GM10248 (cell line): ENCODE data around the gene TMPRSS13.

Source experiments
- CTCF ChIA-PET: fragments of 300-600 bp; sonication (Branson Sonifier 250); formaldehyde crosslinking; extraction: SDS; loops from one replicate; lab custom pipeline; 2021; ENCODE audit warnings: antibody characterized with exemption; lab: Yijun Ruan, JAX
- POLR2A ChIA-PET: fragments of 350-650 bp; sonication (Branson Sonifier 250); formaldehyde crosslinking; extraction: SDS; loops from one replicate; lab custom pipeline; 2020; ENCODE audit warnings: antibody characterized with exemption; lab: Yijun Ruan, JAX
- DNase-seq: peaks from one replicate; pipeline ENCODE4 v3.0.0; 2012; ENCODE audit errors: extremely low spot score
- TF ChIP-seq, protein P1 (sequence below): IDR thresholded peaks from 2 replicates; pipeline ENCODE4 v1.5.1; 2012; ENCODE audit warnings: mild to moderate bottlenecking, low read depth; ENCODE audit errors: extremely low read depth, missing control alignments, control extremely low read depth

The TMPRSS13 gene

DNA sequence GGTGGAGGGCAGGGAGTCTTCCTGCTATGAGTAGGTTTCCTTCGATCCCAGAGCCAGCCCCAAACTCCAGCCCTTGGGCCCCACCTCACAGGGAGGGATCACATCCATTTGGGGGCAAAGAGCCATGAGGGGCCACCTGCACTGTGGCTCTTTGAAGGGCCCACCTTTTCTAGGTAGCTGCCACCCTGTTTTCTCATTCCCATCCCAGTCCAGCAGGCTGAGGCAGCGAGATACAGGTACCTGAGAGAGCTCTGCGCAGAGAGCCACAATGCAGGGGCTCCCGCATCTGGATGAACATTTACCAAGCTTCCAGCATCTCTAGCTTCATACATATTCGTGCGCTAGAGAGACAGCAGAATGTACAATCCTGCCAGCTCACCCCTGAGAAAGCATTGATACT, 69.1 kb downstream of the TMPRSS13 start:
- POLR2A ChIA-PET = no interaction called here
- TF ChIP-seq, protein P1, sequence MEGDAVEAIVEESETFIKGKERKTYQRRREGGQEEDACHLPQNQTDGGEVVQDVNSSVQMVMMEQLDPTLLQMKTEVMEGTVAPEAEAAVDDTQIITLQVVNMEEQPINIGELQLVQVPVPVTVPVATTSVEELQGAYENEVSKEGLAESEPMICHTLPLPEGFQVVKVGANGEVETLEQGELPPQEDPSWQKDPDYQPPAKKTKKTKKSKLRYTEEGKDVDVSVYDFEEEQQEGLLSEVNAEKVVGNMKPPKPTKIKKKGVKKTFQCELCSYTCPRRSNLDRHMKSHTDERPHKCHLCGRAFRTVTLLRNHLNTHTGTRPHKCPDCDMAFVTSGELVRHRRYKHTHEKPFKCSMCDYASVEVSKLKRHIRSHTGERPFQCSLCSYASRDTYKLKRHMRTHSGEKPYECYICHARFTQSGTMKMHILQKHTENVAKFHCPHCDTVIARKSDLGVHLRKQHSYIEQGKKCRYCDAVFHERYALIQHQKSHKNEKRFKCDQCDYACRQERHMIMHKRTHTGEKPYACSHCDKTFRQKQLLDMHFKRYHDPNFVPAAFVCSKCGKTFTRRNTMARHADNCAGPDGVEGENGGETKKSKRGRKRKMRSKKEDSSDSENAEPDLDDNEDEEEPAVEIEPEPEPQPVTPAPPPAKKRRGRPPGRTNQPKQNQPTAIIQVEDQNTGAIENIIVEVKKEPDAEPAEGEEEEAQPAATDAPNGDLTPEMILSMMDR = no peak
- no peak for DNase-seq
- CTCF ChIA-PET = interaction anchor here (0.8 to 2.2 kb wide), 6 partner anchors 15 to 87 kb away, joined by 3 to 9 read pairs (median 3); no protein-coding TSS in a partner anchor

DNA sequence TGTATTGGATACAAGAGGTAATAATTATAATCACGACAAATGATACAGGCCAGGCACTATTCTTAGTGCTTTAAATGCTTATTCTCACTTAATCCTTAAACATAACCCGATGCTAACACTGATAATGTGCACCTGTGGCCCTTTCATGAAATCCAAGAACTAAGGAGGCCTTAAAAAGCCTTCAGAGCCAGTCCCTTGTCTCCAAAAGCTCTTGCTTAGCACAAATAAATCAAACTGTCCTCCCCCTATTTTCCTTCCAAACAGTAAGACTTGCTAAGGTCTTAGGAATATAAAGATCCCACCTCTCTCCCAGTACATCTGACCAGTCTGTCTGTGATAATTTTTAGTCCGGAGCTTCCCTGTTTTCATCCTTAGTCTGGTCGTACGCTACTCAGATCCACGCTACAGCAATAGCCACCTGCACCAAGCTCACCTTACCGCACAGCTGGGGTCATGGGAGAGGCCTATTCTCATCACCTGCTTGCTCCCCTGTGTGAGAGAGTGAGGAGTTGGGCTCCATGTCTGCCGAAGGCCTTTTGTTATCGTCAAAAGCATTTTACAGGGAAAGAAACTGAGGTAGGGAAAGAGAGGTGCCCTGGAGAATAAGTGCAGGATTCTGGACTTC, 69.6 kb downstream of the TMPRSS13 start:
- POLR2A ChIA-PET = no interaction called here
- no peak for DNase-seq
- CTCF ChIA-PET = interaction anchor here (0.8 to 2.2 kb wide), 5 partner anchors 15 to 88 kb away, joined by 3 to 9 read pairs (median 3); no protein-coding TSS in a partner anchor
- TF ChIP-seq, protein P1 = no peak

DNA sequence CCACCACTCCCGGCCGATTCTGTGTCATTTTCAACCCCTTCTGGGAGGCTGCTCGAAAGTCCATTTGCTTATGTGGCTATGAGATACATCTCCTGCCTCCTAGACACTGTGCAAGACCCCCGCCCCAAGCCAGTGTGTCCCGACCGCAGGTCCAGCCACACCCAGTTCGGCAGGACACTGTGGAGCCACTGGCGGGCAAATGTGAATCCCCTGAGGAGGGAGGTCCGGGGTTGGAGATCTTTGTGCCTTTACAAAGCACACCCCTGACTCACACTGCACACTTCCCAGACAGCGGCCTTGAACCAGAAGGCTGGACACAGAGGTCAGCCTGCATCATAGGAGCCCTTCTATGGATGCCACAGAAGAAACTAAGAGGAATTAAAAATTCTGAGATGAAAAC, 70.1 kb downstream of the TMPRSS13 start:
- TF ChIP-seq, protein P1 = no peak

DNA sequence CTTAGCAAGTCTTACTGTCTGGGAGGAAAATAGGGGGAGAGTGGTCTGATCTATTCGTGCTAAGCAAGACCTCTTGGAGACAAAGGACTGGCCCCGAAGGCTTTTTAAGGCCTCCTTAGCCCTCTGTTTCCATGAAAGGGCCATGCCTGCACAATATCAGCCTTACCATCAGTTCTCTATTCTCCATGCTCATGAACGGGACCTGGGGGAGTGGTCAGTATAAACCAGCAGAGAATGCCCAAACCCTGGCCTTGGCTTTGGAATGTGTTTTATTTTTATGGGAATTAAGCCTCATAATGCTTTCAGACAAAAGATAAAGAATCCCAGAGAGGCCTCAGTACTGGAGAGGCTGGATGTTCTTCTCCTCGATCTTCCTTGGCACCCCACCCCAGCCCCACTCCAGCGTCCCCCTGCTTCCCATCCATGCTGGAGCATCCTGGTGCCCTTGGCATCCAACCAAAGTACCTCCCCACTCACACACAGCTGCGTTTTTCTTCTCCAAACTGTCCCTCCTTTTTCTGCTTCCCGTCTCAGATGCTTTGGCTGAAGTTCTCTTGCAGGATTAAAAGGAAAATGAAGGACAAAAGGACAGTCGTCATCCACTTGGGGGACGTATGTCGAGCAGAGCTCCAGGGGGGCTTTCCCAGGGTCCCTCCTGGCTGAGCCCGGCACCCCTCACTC, 71.3 kb downstream of the TMPRSS13 start:
- DNase-seq = no peak
- TF ChIP-seq, protein P1 = no peak
- POLR2A ChIA-PET = no interaction called here
- CTCF ChIA-PET = no interaction called here

More for the DNA sequence above, 70.1 kb downstream of the TMPRSS13 start:
- no peak for DNase-seq
- ChIA-PET POLR2A (no interaction called here), CTCF (interaction anchor here (0.9 kb wide), 1 partner anchor 87 kb away, joined by 3 read pairs; no protein-coding TSS in a partner anchor)

DNA sequence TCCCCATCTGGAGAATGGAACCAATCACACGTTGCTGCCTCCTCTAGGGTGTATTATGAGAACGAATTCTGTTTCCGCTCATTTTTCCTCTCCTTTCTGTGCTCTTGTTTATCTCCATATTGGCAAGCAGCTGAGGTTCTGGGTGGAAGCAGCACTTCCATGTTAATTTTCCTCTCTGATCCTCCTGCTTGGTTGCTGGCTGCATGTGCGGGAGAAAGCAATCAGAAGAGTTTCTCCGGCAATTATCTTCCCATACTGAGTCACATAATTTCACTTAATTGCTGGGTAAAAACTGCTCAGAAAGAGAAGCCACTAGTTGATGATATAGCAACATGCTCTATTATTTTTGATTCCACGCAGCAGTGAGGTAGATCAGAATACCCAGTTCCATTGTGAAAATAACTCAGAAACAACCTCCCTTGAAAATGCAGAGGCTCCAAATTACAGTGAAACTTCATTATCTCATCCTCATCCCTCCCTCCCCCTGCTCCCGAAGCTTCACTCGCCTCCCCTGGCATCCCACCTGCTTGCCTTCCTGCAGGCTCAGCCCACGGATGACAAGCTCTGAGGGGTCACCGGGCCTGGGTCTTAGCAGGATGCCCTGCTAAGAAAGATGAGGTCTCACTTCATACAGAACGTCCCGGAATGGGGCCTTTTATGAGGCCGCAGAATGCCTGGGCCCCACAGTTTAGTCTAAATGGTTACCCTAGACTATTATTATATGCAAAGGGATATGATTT, 73.1 kb downstream of the TMPRSS13 start:
- ChIA-PET POLR2A (interaction anchor here (0.5 kb wide), 1 partner anchor 437 kb away, joined by 3 read pairs; no protein-coding TSS in a partner anchor), CTCF (no interaction called here)
- TF ChIP-seq, protein P1 = no peak
- no peak for DNase-seq

DNA sequence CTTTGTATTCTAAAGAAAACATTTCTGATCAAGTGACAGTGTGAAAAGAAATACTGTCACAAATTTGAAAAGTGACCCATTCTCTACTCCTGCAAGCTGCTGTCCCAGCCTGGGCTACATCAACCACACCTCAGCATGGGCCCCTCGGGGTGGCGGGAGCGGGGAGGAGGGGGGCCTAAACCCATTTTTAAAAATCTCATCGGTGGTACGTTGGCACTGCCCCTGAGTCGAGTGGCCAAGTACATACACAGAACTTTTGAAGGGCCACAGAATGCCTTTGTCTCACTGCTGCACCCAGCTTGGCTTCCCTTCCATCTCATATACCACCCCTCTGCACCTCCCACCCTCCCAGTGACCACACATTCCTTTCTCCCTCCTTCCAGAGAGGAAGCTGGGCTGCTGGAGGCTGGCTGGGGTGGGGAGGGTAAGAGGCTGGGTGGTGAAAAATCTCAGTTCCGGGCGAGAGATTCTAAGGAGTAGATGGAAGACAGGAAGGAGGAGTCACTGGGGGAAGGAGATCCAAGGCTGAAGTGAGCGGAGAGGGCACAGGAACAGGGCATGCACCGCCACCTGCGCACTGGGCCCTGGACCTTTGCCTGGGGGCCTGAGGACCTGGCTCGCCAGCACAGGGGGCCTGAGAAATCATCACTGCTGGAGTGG, 73.9 kb downstream of the TMPRSS13 start:
- ChIA-PET POLR2A (no interaction called here), CTCF (interaction anchor here (1.2 to 3.8 kb wide), 2 partner anchors 11 to 198 kb away, joined by 3 to 18 read pairs; no protein-coding TSS in a partner anchor)
- no peak for DNase-seq
- TF ChIP-seq, protein P1 = no peak
